Mesenchymal stem cell (in vitro differentiated cells and primary cell): ENCODE results near the gene SPATA22.
A peak's percentile ranks its signal among the peaks of the same experiment; 100 is the strongest.
"Not testable (repeated sequence)": the region's sequence is repeated elsewhere in the genome, so short reads cannot be mapped to it uniquely, and the experiment has no call there.

Experiments used
- DNase-seq: peaks from one replicate; pipeline ENCODE4 v3.0.0-alpha.2; 2013
- H2AFZ ChIP-seq: one replicate; pipeline ENCODE4 v1.6.1; 2013; ENCODE audit warnings: low read depth, mild to moderate bottlenecking, control low read depth, inconsistent platforms, low read length, moderate library complexity
- H2AK5ac ChIP-seq: 2 replicates; pipeline ENCODE4 v1.6.1; 2013; ENCODE audit warnings: low read length, moderate library complexity, mild to moderate bottlenecking, inconsistent platforms; ENCODE audit not compliant: severe bottlenecking
- H2BK120ac ChIP-seq: one replicate; pipeline ENCODE4 v1.6.1; 2013; ENCODE audit warnings: low read depth, mild to moderate bottlenecking, inconsistent platforms, low read length, moderate library complexity
- H2BK12ac ChIP-seq, 2 experiments: one replicate each; pipeline ENCODE4 v1.6.1; 2013; ENCODE audit warnings: inconsistent platforms in 2 of 2, low read length in 2 of 2, mild to moderate bottlenecking in 2 of 2, moderate library complexity in 2 of 2, control low read depth in 1 of 2
- H2BK15ac ChIP-seq: one replicate; pipeline ENCODE4 v1.6.1; 2013; ENCODE audit warnings: mild to moderate bottlenecking, low read depth, inconsistent platforms; ENCODE audit not compliant: poor library complexity, severe bottlenecking
- H2BK5ac ChIP-seq: 2 replicates; pipeline ENCODE4 v1.6.1; 2013; ENCODE audit warnings: low read depth, mild to moderate bottlenecking, low read length, control low read depth, inconsistent platforms; ENCODE audit not compliant: poor library complexity, severe bottlenecking
- H3K14ac ChIP-seq, 2 experiments: one replicate each; pipeline ENCODE4 v1.6.1; 2013; ENCODE audit warnings: inconsistent platforms in 2 of 2, low read length in 2 of 2, control low read depth in 1 of 2, mild to moderate bottlenecking in 1 of 2, moderate library complexity in 1 of 2
- H3K18ac ChIP-seq, 2 experiments: one replicate each; pipeline ENCODE4 v1.6.1; 2013; ENCODE audit warnings: inconsistent platforms in 2 of 2, low read length in 2 of 2, control low read depth in 1 of 2, low read depth in 1 of 2, mild to moderate bottlenecking in 1 of 2
- H3K23ac ChIP-seq, 2 experiments: one replicate each; pipeline ENCODE4 v1.6.1; 2013; ENCODE audit warnings: inconsistent platforms in 2 of 2, low read length in 2 of 2, mild to moderate bottlenecking in 2 of 2, moderate library complexity in 2 of 2, control low read depth in 1 of 2
- H3K27ac ChIP-seq: 2 replicates; pipeline ENCODE4 v1.5.1; 2013; ENCODE audit warnings: mild to moderate bottlenecking, moderate library complexity, low read length, control low read depth, inconsistent platforms; ENCODE audit not compliant: poor library complexity, severe bottlenecking
- H3K27me3 ChIP-seq, 2 experiments: 2 replicates each; pipeline versions ENCODE4 v1.6.1 to v1.7.0; 2013; ENCODE audit warnings: low read length in 2 of 2, mild to moderate bottlenecking in 2 of 2, moderate library complexity in 2 of 2, control low read depth in 1 of 2, inconsistent platforms in 1 of 2; ENCODE audit not compliant: control insufficient read depth in 1 of 2, insufficient read depth in 1 of 2
- H3K36me3 ChIP-seq, 2 experiments: 2 replicates each; pipeline versions ENCODE4 v1.6.1 to v1.7.0; 2013; ENCODE audit warnings: low read length in 2 of 2, control low read depth in 1 of 2, inconsistent platforms in 1 of 2, low read depth in 1 of 2, mild to moderate bottlenecking in 1 of 2; ENCODE audit not compliant: insufficient read depth in 2 of 2, control insufficient read depth in 1 of 2
- H3K4ac ChIP-seq, 2 experiments: one replicate each; pipeline ENCODE4 v1.6.1; 2013; ENCODE audit warnings: inconsistent platforms in 2 of 2, low read length in 2 of 2, mild to moderate bottlenecking in 2 of 2, moderate library complexity in 2 of 2, control low read depth in 1 of 2, low read depth in 1 of 2
- H3K4me1 ChIP-seq: 2 replicates; pipeline ENCODE4 v1.6.1; 2013; ENCODE audit warnings: low read depth, low read length, control low read depth; ENCODE audit not compliant: control insufficient read depth, insufficient read depth
- H3K4me2 ChIP-seq: 2 replicates; pipeline ENCODE4 v1.6.1; 2013; ENCODE audit warnings: low read length, mild to moderate bottlenecking, inconsistent platforms; ENCODE audit not compliant: poor library complexity, severe bottlenecking
- H3K4me3 ChIP-seq, 2 experiments: 2 replicates each; pipeline versions ENCODE4 v1.5.1 to v1.7.0; 2013; ENCODE audit warnings: low read length in 2 of 2, mild to moderate bottlenecking in 2 of 2, control low read depth in 1 of 2, low read depth in 1 of 2; ENCODE audit not compliant: insufficient read depth in 1 of 2
- H3K79me1 ChIP-seq: replicated peaks from 2 replicates; pipeline ENCODE4 v1.6.1; 2013; ENCODE audit warnings: mild to moderate bottlenecking, control low read depth, low read length, inconsistent platforms; ENCODE audit not compliant: poor library complexity, severe bottlenecking
- H3K9ac ChIP-seq: 2 replicates; pipeline ENCODE4 v1.7.0; 2013; ENCODE audit warnings: mild to moderate bottlenecking, low read length, moderate library complexity
- H3K9me3 ChIP-seq: 2 replicates; pipeline ENCODE4 v1.7.0; 2013; ENCODE audit warnings: mild to moderate bottlenecking, low read length; ENCODE audit not compliant: control insufficient read depth
- H4K8ac ChIP-seq: one replicate; pipeline ENCODE4 v1.6.1; 2013; ENCODE audit warnings: inconsistent platforms, mild to moderate bottlenecking, low read length, moderate library complexity
- H4K91ac ChIP-seq: one replicate; pipeline ENCODE4 v1.6.1; 2013; ENCODE audit warnings: mild to moderate bottlenecking, low read length, inconsistent platforms
- WGBS: methylation state at CpG from one replicate; pipeline ENCODE4 v1.1.7; 2013; ENCODE audit warnings: mixed read lengths; 5-methylcytosine and 5-hydroxymethylcytosine counted together

The SPATA22 gene

GRCh38 chr17:3466355-3466754 lies 5.3 kb downstream of the SPATA22 start:
- H3K4me1 ChIP-seq, H2AK5ac ChIP-seq, H2BK120ac ChIP-seq, H2AFZ ChIP-seq, H3K79me1 ChIP-seq, H3K9ac ChIP-seq, H3K23ac ChIP-seq, H3K14ac ChIP-seq, H3K9me3 ChIP-seq, H3K18ac ChIP-seq, H2BK12ac ChIP-seq, H4K8ac ChIP-seq, H2BK5ac ChIP-seq, H4K91ac ChIP-seq, H3K4me3 ChIP-seq, H3K27me3 ChIP-seq, H3K4ac ChIP-seq, H3K27ac ChIP-seq, H2BK15ac ChIP-seq, DNase-seq, H3K36me3 ChIP-seq, H3K4me2 ChIP-seq: not testable (repeated sequence)
- WGBS: no CpG with 5 or more reads among the region's 1 CpG

GRCh38 chr17:3448059-3448665 lies 23.5 kb downstream of the SPATA22 start:
- Histone ChIP-seq H3K36me3 (no peaks in the 10 kb centered on the region), H3K14ac (no peak overlapping the region), H4K8ac (no peak overlapping the region), H2BK12ac (no peak overlapping the region), H2BK5ac (no peak overlapping the region), H3K4me1 (no peaks in the 10 kb centered on the region), H4K91ac (no peak overlapping the region), H3K18ac (no peak overlapping the region), H2AK5ac (no peak overlapping the region), H2BK15ac (no peak overlapping the region), H3K27ac (no peak overlapping the region), H3K9ac (no peak overlapping the region), H3K79me1 (no peaks in the 10 kb centered on the region), H3K23ac (no peak overlapping the region), H3K27me3 (no peaks in the 10 kb centered on the region), H3K4me3 (no peak overlapping the region), H3K4ac (no peak overlapping the region), H3K9me3 (no peaks in the 10 kb centered on the region), H2AFZ (no peak overlapping the region), H2BK120ac (no peak overlapping the region), H3K4me2 (no peak overlapping the region)
- WGBS: 56% methylated on average over 2 of the region's 2 CpGs
- DNase-seq: no peak

GRCh38 chr17:3447625-3448024 lies 24.0 kb downstream of the SPATA22 start:
- H3K4me3 ChIP-seq: no peak overlapping the region
- no peaks in the 10 kb centered on the region for H3K36me3 ChIP-seq
- H2BK5ac ChIP-seq: no peak overlapping the region
- H3K79me1 ChIP-seq: no peaks in the 10 kb centered on the region
- no peak overlapping the region for H2BK12ac ChIP-seq
- H3K9ac ChIP-seq: no peak overlapping the region
- no peaks in the 10 kb centered on the region for H3K4me1 ChIP-seq
- H3K14ac ChIP-seq: no peak overlapping the region
- H2BK120ac ChIP-seq: no peak overlapping the region
- H2BK15ac ChIP-seq: no peak overlapping the region
- H3K27ac ChIP-seq: no peak overlapping the region
- H3K4me2 ChIP-seq: no peak overlapping the region
- no peak for DNase-seq
- H4K8ac ChIP-seq: no peak overlapping the region
- no peak overlapping the region for H3K18ac ChIP-seq
- H4K91ac ChIP-seq: no peak overlapping the region
- no peak overlapping the region for H2AK5ac ChIP-seq
- no CpG with 5 or more reads among the region's 2 CpGs for WGBS
- no peak overlapping the region for H3K23ac ChIP-seq
- no peaks in the 10 kb centered on the region for H3K9me3 ChIP-seq
- no peaks in the 10 kb centered on the region for H3K27me3 ChIP-seq
- H3K4ac ChIP-seq: no peak overlapping the region
- no peak overlapping the region for H2AFZ ChIP-seq

- Histone ChIP-seq H3K4me3 (no peak overlapping the region), H4K91ac (no peak overlapping the region), H3K36me3 (no peaks in the 10 kb centered on the region), H3K4me1 (no peaks in the 10 kb centered on the region), H4K8ac (no peak overlapping the region), H3K9ac (peak overlapping the region; percentile 57), H2AFZ (no peak overlapping the region), H3K14ac (no peak overlapping the region), H3K18ac (no peak overlapping the region), H2BK5ac (no peak overlapping the region), H3K23ac (no peak overlapping the region), H2BK15ac (no peak overlapping the region), H3K27ac (no peak overlapping the region), H3K4me2 (no peak overlapping the region), H3K27me3 (no peaks in the 10 kb centered on the region), H2BK12ac (no peak overlapping the region), H3K4ac (no peak overlapping the region), H3K79me1 (no peaks in the 10 kb centered on the region), H2BK120ac (no peak overlapping the region), H2AK5ac (no peak overlapping the region), H3K9me3 (no peaks in the 10 kb centered on the region)
- 23% methylated on average over 1 of the region's 2 CpGs for WGBS
- DNase-seq: no peak
Measured at GRCh38 chr17:3440451-3440850, 31.2 kb downstream of the SPATA22 start.
